Heart left ventricle (tissue), 16 donors: ENCODE measurements around the gene TMEM120B. TPM values are rescaled to one million over a fixed set of nuclear protein-coding genes. Genes with fewer than 3 reads are reported as not detected.
"Not testable (repeated sequence)": the region's sequence is repeated elsewhere in the genome, so short reads cannot be mapped to it uniquely, and the experiment has no call there.

Experiments used
- ATAC-seq, 4 donors: fragments of 200-7000 bp; cut with Tn5 transposase; one replicate each; pipeline ENCODE4 v1.9.1; 2020 to 2022; ENCODE audit warnings: moderate library complexity in 4 of 4, mild to moderate bottlenecking in 3 of 4, moderate number of reproducible peaks in 1 of 4
- DNase-seq, 5 donors: peaks; one replicate each; pipeline ENCODE4 v3.0.0-alpha.2; 2020
- H3K27ac ChIP-seq, 12 donors: fragments of 200-600 bp; sonication (generic) in 4 of 12; one replicate each; pipeline versions ENCODE4 v1.5.0 to v1.8.0; 2016 to 2022; ENCODE audit warnings: mild to moderate bottlenecking in 2 of 12
- H3K27me3 ChIP-seq, 9 donors: fragments of 200-600 bp; sonication (generic) in 2 of 9; one replicate each; pipeline versions ENCODE4 v1.5.1 to v1.8.0; 2016 to 2022; ENCODE audit warnings: mild to moderate bottlenecking in 3 of 9
- H3K36me3 ChIP-seq, 9 donors: fragments of 200-600 bp; sonication (generic) in 2 of 9; one replicate each; pipeline versions ENCODE4 v1.5.0 to v1.8.0; 2018 to 2022; ENCODE audit warnings: mild to moderate bottlenecking in 2 of 9
- H3K4me1 ChIP-seq, 12 donors: fragments of 200-600 bp; sonication (generic) in 4 of 12; one replicate each; pipeline versions ENCODE4 v1.5.0 to v1.8.0; 2016 to 2022; ENCODE audit warnings: mild to moderate bottlenecking in 3 of 12
- H3K4me3 ChIP-seq, 12 donors: fragments of 200-600 bp; sonication (generic) in 4 of 12; one replicate each; pipeline versions ENCODE4 v1.5.0 to v1.8.0; 2017 to 2022; ENCODE audit warnings: mild to moderate bottlenecking in 9 of 12, moderate library complexity in 4 of 12
- H3K9me3 ChIP-seq, 12 donors: fragments of 200-600 bp; sonication (generic) in 4 of 12; one replicate each; pipeline versions ENCODE4 v1.5.0 to v1.8.0; 2016 to 2022; ENCODE audit warnings: mild to moderate bottlenecking in 1 of 12
- POLR2A ChIP-seq, 2 donors: fragments of 450-650 bp; IDR thresholded peaks; one replicate each; pipeline ENCODE4 v1.6.1; 2017; ENCODE audit warnings: antibody characterized with exemption in 2 of 2, mild to moderate bottlenecking in 2 of 2, moderate library complexity in 2 of 2
- WGBS, 4 donors: extraction: QIAGEN DNeasy Blood & Tissue Kit in 2 of 4; methylation state at CpG; one replicate each; pipeline versions ENCODE4 v1.1.5 to v1.1.7; 2013 to 2018; 5-methylcytosine and 5-hydroxymethylcytosine counted together
- intact Hi-C, 10 donors: fragments of 100-400 bp; cut with DNase I; formaldehyde crosslinking; loops; one replicate each; pipeline versions ENCODE4 v1.11.1 to v1.14.2; 2022
- polyA plus RNA-seq, 2 donors: library from polyadenylated mRNA; stranded (reverse); fragments of 200-250 nt; gene quantifications; one replicate each; pipeline ENCODE4 v1.2.3, GENCODE V29; 2013
- total RNA-seq, 9 donors: library from RNA; depleted of rRNA in 2 of 9; stranded (reverse); fragments of >200 nt in 2 of 9; fragmentation: NEBNext Ultra II Directional in 3 of 9; extraction: Animal tissue kit (Norgen Biotek cat#: 25700) in 3 of 9; gene quantifications; one replicate each; pipeline versions ENCODE4 v1.1.0 to v1.2.4, GENCODE V29; 2016 to 2023
- TF ChIP-seq, protein P1 (sequence below), 12 donors: fragments of 200-600 bp; sonication (generic) in 4 of 12; IDR thresholded peaks; one replicate each; pipeline versions ENCODE4 v1.5.0 to v1.8.0; 2018 to 2022; ENCODE audit warnings: antibody characterized with exemption in 12 of 12, mild to moderate bottlenecking in 5 of 12
- donor health status: ischemic (EF 13 %, LVEDD 7.1; RV severe dilation, severe dysfunction).
- donor health status: healthy with polysubstance abuse.
- donor health status: DM: no; HTN: yes; CAD: no.
- donor health status: DM: no; HTN: no; CAD: no.
- donor health status: ischemic (EF 25% LVEDD 6.9; RV normal size, moderate dysfunction).
- donor health status: ischemic (EF 25% LVEDD 5.7; RV mildly dilated, moderate dysfunction).
- donor health status: healthy.
- donor health status: DM: yes; HTN: yes; CAD: no.
- donor health status: ischemic (EF 35%, LVEDD 5.7; RV mildly dilated, moderate dysfunction).
- donor health status: nonischemic (EF 11% LVEDD 7.7; RV severe dilation, severe dysfunction).
- donor health status: DM: yes; HTN: yes; CAD: no.
- donor health status: PGD.
- donor health status: ischemic (EF 29% LVEDD 5.4; RV normal size, mild dysfunction).
- donor health status: nonischemic (EF 23%, LVEDD 6.1; RV moderate dilation, normal function).

Gene TMEM120B
- total and polyA plus RNA-seq, 11 donors: 5.8 to 13.2 (median 7.6) TPM

DNA sequence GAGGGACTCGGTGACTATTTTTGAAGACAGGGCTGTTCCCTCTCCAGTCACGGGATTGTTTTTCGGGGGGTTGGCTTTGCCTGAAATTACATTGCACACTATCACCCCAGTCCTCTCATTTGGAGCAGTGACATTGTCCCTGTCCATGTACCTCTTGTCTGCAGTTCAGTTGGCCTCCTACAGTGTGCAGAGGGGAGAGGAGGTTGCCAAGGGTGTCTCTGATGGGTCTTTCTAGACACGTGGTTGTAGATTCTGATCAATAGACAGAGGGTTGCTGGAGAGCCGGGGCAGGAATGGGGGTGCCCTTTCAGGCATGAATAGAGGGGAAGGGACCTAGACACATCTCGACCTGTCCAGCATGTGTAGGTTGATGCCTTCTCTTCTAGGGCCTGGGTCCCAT, 1.2 kb downstream of the TMEM120B start:
- intact Hi-C loops: loop anchor here in 5 of 10 donors (5.0 to 10.0 kb wide), 4 partner anchors 39 to 174 kb away; partner anchors contain the start of gene PSMD9 (in 2 of the 5)
- TF ChIP-seq, protein P1, sequence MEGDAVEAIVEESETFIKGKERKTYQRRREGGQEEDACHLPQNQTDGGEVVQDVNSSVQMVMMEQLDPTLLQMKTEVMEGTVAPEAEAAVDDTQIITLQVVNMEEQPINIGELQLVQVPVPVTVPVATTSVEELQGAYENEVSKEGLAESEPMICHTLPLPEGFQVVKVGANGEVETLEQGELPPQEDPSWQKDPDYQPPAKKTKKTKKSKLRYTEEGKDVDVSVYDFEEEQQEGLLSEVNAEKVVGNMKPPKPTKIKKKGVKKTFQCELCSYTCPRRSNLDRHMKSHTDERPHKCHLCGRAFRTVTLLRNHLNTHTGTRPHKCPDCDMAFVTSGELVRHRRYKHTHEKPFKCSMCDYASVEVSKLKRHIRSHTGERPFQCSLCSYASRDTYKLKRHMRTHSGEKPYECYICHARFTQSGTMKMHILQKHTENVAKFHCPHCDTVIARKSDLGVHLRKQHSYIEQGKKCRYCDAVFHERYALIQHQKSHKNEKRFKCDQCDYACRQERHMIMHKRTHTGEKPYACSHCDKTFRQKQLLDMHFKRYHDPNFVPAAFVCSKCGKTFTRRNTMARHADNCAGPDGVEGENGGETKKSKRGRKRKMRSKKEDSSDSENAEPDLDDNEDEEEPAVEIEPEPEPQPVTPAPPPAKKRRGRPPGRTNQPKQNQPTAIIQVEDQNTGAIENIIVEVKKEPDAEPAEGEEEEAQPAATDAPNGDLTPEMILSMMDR (IDR thresholded peaks at IDR 0.05): no peak
- H3K9me3 ChIP-seq: no peaks in the 10 kb centered on the region
- no peaks in the 10 kb centered on the region for H3K27me3 ChIP-seq
- ATAC-seq: no peak
- no peaks in the 10 kb centered on the region for H3K36me3 ChIP-seq
- WGBS, 4 donors: 45 to 53% (median 46%) methylated on average over 5 to 6 of the region's 6 CpGs
- peak overlapping the region in 8 of 12 donors; percentile 28 to 97 (median 94) for H3K27ac ChIP-seq
- DNase-seq: no peak
- H3K4me3 ChIP-seq: peak overlapping the region in 10 of 12 donors; percentile 65 to 99 (median 96)
- peaks cover 0 to 29% (median 21%) of the 10 kb centered on the region in 12 donors for H3K4me1 ChIP-seq

DNA sequence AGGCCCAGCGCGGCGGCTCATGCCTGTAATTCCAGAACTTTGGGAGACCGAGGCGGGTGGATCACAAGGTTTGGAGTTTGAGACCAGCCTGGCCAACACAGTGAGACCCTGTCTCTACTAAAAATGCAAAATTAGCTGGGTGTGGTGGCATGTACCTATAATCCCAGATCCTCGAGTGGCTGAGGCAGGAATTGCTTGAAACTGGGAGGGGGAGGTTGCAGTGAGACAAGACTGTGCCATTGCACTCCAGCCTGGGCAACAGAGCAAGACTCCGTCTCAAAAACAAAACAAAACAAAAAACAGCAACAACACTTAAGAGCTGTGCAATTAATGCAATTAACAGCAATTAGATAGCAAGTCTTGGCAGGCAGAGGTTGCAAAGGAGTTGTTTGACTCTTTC, 2.5 kb downstream of the TMEM120B start:
- not testable (repeated sequence) for ATAC-seq, H3K9me3 ChIP-seq, H3K27me3 ChIP-seq, H3K4me3 ChIP-seq, DNase-seq, H3K36me3 ChIP-seq, H3K27ac ChIP-seq
- intact Hi-C loops: loop anchor here in 1 of 10 donors (10.0 kb wide), 1 partner anchor 170 kb away; the partner anchor contains the start of gene PSMD9
- WGBS, 4 donors: 93 to 99% (median 96%) methylated on average over 7 of the region's 7 CpGs
- peaks cover 0 to 29% (median 21%) of the 10 kb centered on the region in 12 donors for H3K4me1 ChIP-seq

GRCh38 chr12:121715862-121716435, 3.4 kb downstream of the TMEM120B start:
- no peaks in the 10 kb centered on the region for H3K9me3 ChIP-seq
- DNase-seq (no peak), ATAC-seq (no peak)
- H3K27ac ChIP-seq: no peak overlapping the region
- TF ChIP-seq, protein P1 (IDR thresholded peaks at IDR 0.05): no peak
- no peak for TF ChIP-seq POLR2A (IDR thresholded peaks at IDR 0.05)
- WGBS, 4 donors: 77 to 82% (median 80%) methylated on average over 6 of the region's 6 CpGs
- H3K36me3 ChIP-seq: no peaks in the 10 kb centered on the region
- H3K4me1 ChIP-seq: peaks cover 0 to 29% (median 21%) of the 10 kb centered on the region in 12 donors
- H3K4me3 ChIP-seq: no peak overlapping the region
- H3K27me3 ChIP-seq: no peaks in the 10 kb centered on the region
- intact Hi-C loops: loop anchor here in 1 of 10 donors (10.0 kb wide), 1 partner anchor 169 kb away; the partner anchor contains the start of gene PSMD9

- DNase-seq (no peak), ATAC-seq (no peak)
- 76 to 83% (median 80%) methylated on average over 10 of the region's 10 CpGs for WGBS, 4 donors
- no peak overlapping the region for H3K4me3 ChIP-seq
- no peaks in the 10 kb centered on the region for H3K36me3 ChIP-seq
- no peaks in the 10 kb centered on the region for H3K9me3 ChIP-seq
- no peak for TF ChIP-seq POLR2A (IDR thresholded peaks at IDR 0.05)
- TF ChIP-seq, protein P1 (IDR thresholded peaks at IDR 0.05): no peak
- H3K27me3 ChIP-seq: no peaks in the 10 kb centered on the region
- intact Hi-C loops: loop anchor here in 1 of 10 donors (10.0 kb wide), 1 partner anchor 168 kb away; the partner anchor contains the start of gene PSMD9
- H3K4me1 ChIP-seq: peaks cover 0 to 21% (median 13%) of the 10 kb centered on the region in 12 donors
- no peak overlapping the region for H3K27ac ChIP-seq
Observed at GRCh38 chr12:121717041-121717699, 4.6 kb downstream of the TMEM120B start.
